ENCODE measurements around the gene MAPK10.

GRCh38 chr4:86006057-86006456, 353.8 kb downstream of the MAPK10 start:
- TF ChIP-seq POLR2A (IDR thresholded peaks at IDR 0.05; ENCODE audit: low read depth, low read length) (no peak), POLR2AphosphoS5 (IDR thresholded peaks at IDR 0.05; ENCODE audit: low read depth, low read length) (no peak), TAF1 (IDR thresholded peaks at IDR 0.05; ENCODE audit: low read depth, low read length) (no peak), POU2F2 (IDR thresholded peaks at IDR 0.05; ENCODE audit: low read depth, low read length) (no peak), SPI1 (IDR thresholded peaks at IDR 0.05; ENCODE audit: low read depth, low read length) (no peak)
